Activated CD8-positive, alpha-beta T cell treated with anti-CD3 and anti-CD28 coated beads, Interleukin-2, amount 10 ng/mL, durations not matched to agents 7 days and 5 days (primary cell): ENCODE measurements around the gene WNT7A. TPM values are rescaled to one million over a fixed set of nuclear protein-coding genes. Genes with fewer than 3 reads are reported as not detected.

Experiments used
- ATAC-seq: fragments of 150-1000 bp; cut with Tn5 transposase; one replicate; pipeline ENCODE4 v1.10.0; 2021; ENCODE audit warnings: moderate library complexity
- CTCF ChIA-PET: fragments of 350-600 bp; sonication (Branson Sonifier 250); formaldehyde crosslinking; loops from one replicate; lab custom pipeline; 2021; ENCODE audit warnings: antibody characterized with exemption; lab: Charles Lee
- POLR2A ChIA-PET: fragments of 350-600 bp; sonication (Branson Sonifier 250); formaldehyde crosslinking; loops from one replicate; lab custom pipeline; 2021; ENCODE audit warnings: antibody characterized with exemption; lab: Charles Lee
- DNase-seq: peaks from one replicate; pipeline ENCODE4 v3.0.0-alpha.2; 2020
- H3K27ac Mint-ChIP-seq: one replicate; pipeline ENCODE4 v1.8.0; 2021; ENCODE audit warnings: mild to moderate bottlenecking, mixed read lengths
- H3K27me3 Mint-ChIP-seq: one replicate; pipeline ENCODE4 v1.8.0; 2021; ENCODE audit warnings: low read depth, mixed read lengths
- H3K36me3 Mint-ChIP-seq: one replicate; pipeline ENCODE4 v1.8.0; 2021; ENCODE audit warnings: low read depth, mixed read lengths
- H3K4me1 Mint-ChIP-seq: one replicate; pipeline ENCODE4 v1.8.0; 2021; ENCODE audit warnings: low read depth, mixed read lengths
- H3K4me3 Mint-ChIP-seq: one replicate; pipeline ENCODE4 v1.8.0; 2021; ENCODE audit warnings: mild to moderate bottlenecking, mixed read lengths
- H3K9me3 Mint-ChIP-seq: one replicate; pipeline ENCODE4 v1.8.0; 2022; ENCODE audit warnings: mixed read lengths; ENCODE audit not compliant: insufficient read depth
- total RNA-seq, 2 experiments: library from RNA; stranded (reverse); gene quantifications; one replicate each; pipeline ENCODE4 v1.2.3, GENCODE V29; 2021

The WNT7A gene
- total RNA-seq, 2 experiments from 2014 or later: not detected

DNA sequence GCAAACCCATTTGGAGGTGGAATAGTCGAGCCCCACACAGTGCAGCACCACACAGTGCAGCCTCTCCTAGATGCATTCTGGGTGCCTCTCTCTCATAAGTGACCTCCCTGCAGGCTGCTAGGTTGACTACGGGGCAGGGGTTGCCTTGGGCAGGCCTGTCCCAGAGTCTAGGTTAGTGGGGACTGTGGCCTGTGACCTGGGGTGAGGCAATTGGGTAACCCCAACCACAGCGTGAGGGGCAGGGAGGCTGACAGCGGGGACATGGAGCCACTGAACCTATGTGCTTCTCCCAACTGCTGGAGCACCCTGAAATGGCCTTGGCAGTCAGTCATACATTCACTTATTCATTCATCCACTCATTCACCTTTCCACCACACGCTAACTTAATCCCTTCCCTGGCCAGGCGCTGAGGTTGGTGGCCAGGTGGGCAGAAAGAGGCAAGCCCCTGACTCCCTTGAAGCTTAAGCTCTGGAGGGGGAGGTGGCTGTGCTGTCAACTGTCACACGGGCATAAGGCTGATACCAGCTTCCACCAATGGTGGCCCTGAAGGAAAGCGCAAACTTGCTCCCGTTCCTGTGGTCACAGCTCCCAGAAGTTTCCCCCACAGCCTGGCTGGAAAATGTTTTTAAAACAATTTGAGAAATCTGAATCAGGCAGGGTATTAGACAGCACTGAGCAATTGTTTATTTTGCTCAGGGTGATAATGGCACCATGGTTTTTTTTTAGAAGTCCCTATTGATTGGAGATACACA is 46.2 kb downstream of the WNT7A start:
- H3K4me1 Mint-ChIP-seq: no peaks in the 10 kb centered on the region
- CTCF ChIA-PET: interaction anchor here (1.4 kb wide), 1 partner anchor 176 kb away, joined by 3 read pairs; no protein-coding TSS in a partner anchor
- no peaks in the 10 kb centered on the region for H3K27me3 Mint-ChIP-seq
- ATAC-seq (no peak), DNase-seq (no peak)
- no peak overlapping the region for H3K27ac Mint-ChIP-seq
- no peaks in the 10 kb centered on the region for H3K36me3 Mint-ChIP-seq
- H3K9me3 Mint-ChIP-seq: no peaks in the 10 kb centered on the region
- H3K4me3 Mint-ChIP-seq: no peak overlapping the region
- POLR2A ChIA-PET: no interaction called here

DNA sequence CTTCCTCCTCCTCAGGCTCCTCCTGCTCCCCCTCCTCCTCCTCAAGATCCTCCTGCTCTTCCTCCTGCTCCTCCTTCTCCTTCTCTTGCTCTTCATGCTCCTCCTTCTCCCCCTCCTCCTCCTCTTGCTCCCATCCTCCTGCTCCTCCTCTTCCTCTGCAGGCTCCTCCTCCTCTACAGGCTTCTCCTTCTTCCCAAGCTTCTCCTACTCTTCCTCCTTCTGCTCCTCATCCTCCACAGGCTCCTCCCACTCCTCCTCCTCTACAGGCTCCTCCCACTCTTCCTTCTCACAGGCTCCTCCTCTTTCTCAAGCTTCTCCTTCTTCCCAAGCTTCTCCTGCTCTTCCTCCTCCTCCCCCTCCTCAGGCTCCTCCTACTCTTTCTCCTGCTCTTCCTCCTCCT is 47.7 kb downstream of the WNT7A start:
- DNase-seq (no peak), ATAC-seq (no peak)
- Mint-ChIP-seq H3K9me3 (no peaks in the 10 kb centered on the region), H3K4me3 (no peak overlapping the region), H3K4me1 (no peaks in the 10 kb centered on the region), H3K36me3 (no peaks in the 10 kb centered on the region), H3K27me3 (no peaks in the 10 kb centered on the region), H3K27ac (no peak overlapping the region)
- ChIA-PET CTCF (no interaction called here), POLR2A (no interaction called here)

DNA sequence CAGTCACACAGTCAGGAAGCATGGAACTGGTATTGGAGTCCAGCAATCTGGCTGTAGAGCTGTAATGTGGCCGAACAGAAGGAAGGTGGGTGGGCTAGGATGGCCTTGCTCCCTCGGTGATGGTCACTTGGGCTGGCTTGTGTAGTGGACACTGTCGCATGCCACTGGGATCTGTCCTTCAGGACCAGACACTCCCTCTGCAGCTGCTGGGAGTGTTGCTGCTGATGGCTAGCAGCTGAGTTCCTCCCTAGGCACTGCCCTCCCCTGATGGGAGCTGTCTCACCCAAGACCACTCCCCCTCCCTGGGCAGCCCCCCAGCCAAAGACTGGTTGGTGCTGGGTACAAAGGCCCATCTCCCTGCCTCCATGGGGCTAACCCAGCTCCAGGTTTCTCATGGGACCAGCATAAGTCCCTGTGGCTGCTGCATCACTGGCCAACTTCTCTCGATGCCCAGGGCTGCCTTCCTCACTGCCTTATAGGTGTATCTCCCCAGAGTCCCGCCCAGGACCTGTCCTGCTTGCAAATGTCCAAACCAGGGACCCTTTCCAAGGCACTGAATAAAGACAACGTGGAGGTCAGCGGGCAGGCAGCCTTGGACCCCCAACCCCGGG is 48.4 kb downstream of the WNT7A start:
- H3K27me3 Mint-ChIP-seq: no peaks in the 10 kb centered on the region
- no peak overlapping the region for H3K4me3 Mint-ChIP-seq
- ChIA-PET CTCF (no interaction called here), POLR2A (no interaction called here)
- no peaks in the 10 kb centered on the region for H3K9me3 Mint-ChIP-seq
- no peaks in the 10 kb centered on the region for H3K36me3 Mint-ChIP-seq
- ATAC-seq (no peak), DNase-seq (no peak)
- no peaks in the 10 kb centered on the region for H3K4me1 Mint-ChIP-seq
- no peak overlapping the region for H3K27ac Mint-ChIP-seq

DNA sequence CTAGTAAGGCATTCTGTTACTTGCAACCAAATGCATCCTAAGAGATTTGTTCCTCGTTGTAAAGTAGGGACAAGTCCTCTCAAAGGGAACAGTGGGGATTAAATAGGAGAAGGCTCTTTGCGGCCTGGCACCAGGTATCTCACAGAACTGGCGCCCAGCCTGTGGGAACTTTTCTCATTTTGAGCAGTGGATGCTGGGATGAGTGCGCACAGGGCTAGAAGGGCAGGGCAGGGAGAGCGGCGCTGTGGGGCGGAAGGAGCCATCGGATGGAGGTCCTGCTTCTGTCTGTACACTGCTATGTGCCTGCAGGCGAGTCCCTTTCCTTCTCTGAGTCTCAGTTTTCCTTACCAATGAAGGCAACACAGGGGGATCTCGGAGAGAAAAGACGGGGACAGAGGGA is 50.6 kb downstream of the WNT7A start:
- POLR2A ChIA-PET: no interaction called here
- H3K27me3 Mint-ChIP-seq: no peaks in the 10 kb centered on the region

DNA sequence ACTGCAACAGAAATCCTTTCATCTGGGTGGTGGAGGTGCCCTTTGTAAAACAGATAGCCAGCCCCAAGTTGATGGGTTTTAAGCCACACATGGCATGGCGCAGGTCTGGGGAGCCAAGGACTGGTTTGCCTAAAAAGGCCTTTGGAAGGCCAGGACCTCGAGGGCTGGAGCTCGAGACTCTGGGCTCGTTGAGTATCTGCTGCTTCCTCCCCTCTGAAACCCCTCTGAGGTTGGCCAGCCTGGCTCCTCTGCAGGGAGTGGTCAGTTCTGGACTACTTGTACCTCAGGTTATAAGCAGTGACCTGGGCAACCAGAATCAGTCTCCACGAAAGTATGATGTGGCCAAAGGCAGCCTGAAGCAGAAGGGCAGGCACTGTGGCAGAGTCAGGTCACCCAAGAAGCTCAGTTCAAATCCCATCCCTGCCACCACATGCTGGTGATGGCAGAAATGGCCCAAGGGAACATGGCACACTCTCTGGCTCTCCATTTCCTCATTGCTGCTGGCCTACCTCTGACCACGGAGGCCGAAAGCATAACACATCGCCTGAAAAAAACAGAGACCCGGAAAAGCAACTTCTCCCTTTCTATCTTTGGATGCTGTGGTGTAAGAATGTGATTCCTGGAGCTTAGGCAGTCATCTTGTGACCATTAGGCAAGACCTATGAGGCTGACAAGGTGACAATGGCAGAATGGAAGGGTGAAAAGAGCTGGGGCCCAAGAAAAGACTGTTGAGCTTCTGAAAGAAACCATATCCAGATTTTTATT is 51.2 kb downstream of the WNT7A start:
- no peaks in the 10 kb centered on the region for H3K4me1 Mint-ChIP-seq
- CTCF ChIA-PET: no interaction called here
- POLR2A ChIA-PET: no interaction called here

More for the DNA sequence above, 50.6 kb downstream of the WNT7A start:
- Mint-ChIP-seq H3K4me3 (no peak overlapping the region), H3K36me3 (no peaks in the 10 kb centered on the region), H3K27ac (no peak overlapping the region), H3K4me1 (no peaks in the 10 kb centered on the region), H3K9me3 (no peaks in the 10 kb centered on the region)
- CTCF ChIA-PET: no interaction called here
- DNase-seq (no peak), ATAC-seq (no peak)

DNA sequence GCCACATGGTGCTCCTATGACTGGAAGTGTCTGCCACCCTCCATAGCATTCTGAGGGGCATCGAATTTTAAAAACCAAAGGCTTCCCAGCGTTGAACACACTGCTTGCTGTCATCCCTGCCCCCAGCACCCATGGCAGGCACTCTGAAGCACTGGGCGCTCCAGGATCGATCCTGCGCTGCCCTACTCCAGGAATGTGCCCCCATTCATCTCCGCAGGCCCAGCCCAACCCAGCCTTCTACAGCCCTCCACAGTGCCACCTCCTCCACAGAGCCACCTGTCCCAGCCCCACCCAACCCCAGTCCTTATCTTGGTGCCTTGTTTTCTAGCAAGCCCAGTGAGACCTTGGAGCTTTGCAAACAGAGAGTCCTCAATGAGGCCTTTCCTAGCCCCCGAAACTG is 52.2 kb downstream of the WNT7A start:
- Mint-ChIP-seq H3K27ac (no peak overlapping the region), H3K4me3 (no peak overlapping the region), H3K27me3 (no peaks in the 10 kb centered on the region), H3K36me3 (no peaks in the 10 kb centered on the region), H3K9me3 (no peaks in the 10 kb centered on the region), H3K4me1 (no peaks in the 10 kb centered on the region)
- no peak for ATAC-seq
- CTCF ChIA-PET: no interaction called here
- no peak for DNase-seq
- POLR2A ChIA-PET: no interaction called here

More for the DNA sequence above, 51.2 kb downstream of the WNT7A start:
- no peak for ATAC-seq
- no peaks in the 10 kb centered on the region for H3K27me3 Mint-ChIP-seq
- H3K27ac Mint-ChIP-seq: no peak overlapping the region
- no peaks in the 10 kb centered on the region for H3K9me3 Mint-ChIP-seq
- DNase-seq: no peak
- no peaks in the 10 kb centered on the region for H3K36me3 Mint-ChIP-seq
- H3K4me3 Mint-ChIP-seq: no peak overlapping the region

DNA sequence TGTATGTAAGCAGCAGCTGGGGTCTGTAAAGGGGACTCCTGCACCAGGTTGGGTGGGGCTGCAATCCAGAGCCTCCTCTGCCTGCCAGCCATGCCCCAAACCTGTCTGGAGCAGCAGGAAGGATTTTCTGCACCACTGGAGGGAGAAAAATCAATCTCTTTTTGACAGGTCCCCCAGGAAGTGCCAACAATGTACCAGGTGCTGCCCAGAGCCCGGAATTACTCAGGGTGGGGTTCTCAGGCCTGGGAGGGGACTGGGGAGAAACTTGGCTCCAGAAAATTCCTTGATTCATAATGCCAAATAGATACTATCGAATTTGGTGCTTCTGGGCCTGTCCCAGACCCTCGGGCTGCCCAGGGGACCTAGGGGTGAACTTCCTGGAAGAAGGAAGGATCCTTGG is 52.6 kb downstream of the WNT7A start:
- ChIA-PET CTCF (no interaction called here), POLR2A (no interaction called here)
- Mint-ChIP-seq H3K36me3 (no peaks in the 10 kb centered on the region), H3K4me3 (no peak overlapping the region), H3K4me1 (no peaks in the 10 kb centered on the region), H3K27me3 (no peaks in the 10 kb centered on the region), H3K27ac (no peak overlapping the region), H3K9me3 (no peaks in the 10 kb centered on the region)
- DNase-seq: no peak
- no peak for ATAC-seq

DNA sequence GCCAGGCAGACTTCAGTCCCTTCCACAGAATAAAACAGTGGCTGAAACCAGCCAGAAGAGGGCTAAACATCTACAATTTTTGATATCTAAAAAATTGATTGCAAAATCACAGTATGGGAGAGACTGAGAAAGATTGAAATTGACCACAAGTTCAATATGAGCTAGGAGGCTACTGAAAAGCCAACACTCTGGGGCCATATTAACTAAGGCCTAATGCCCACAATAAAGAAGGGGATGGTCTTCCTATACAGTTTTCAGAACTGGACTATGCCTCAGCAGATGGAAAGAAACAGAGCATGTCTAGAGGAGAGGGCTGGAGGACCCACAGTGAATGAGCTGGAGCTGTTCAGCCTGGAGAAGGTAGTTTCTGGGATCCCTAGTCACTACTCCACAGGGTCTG is 53.2 kb downstream of the WNT7A start:
- CTCF ChIA-PET: no interaction called here
- Mint-ChIP-seq H3K27me3 (no peaks in the 10 kb centered on the region), H3K4me3 (no peak overlapping the region), H3K36me3 (no peaks in the 10 kb centered on the region), H3K9me3 (no peaks in the 10 kb centered on the region), H3K27ac (no peak overlapping the region), H3K4me1 (no peaks in the 10 kb centered on the region)
- DNase-seq (no peak), ATAC-seq (no peak)
- POLR2A ChIA-PET: no interaction called here

DNA sequence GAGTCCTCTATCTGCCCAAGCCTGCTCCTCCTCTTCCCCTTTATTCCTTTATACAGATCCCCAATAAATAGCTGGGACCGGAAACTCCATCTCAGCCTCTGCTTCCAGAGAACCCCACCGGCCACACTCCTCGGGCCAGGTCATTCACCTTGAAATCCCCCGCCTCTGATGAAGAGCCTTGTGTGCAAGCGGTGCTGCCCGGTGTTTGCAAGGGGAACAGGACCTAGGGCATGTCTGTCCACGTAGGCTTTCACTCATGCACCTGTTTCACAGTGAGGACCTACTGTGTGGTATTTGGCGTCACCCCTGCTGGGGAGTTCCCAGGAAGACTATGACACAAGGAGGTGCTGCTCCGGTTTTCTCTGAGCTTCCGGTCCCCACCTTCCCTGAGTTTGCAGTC is 54.0 kb downstream of the WNT7A start:
- ChIA-PET POLR2A (no interaction called here), CTCF (no interaction called here)
- Mint-ChIP-seq H3K27me3 (no peaks in the 10 kb centered on the region), H3K4me3 (no peak overlapping the region), H3K27ac (no peak overlapping the region), H3K36me3 (no peaks in the 10 kb centered on the region), H3K9me3 (no peaks in the 10 kb centered on the region), H3K4me1 (no peaks in the 10 kb centered on the region)
- no peak for ATAC-seq
- no peak for DNase-seq

DNA sequence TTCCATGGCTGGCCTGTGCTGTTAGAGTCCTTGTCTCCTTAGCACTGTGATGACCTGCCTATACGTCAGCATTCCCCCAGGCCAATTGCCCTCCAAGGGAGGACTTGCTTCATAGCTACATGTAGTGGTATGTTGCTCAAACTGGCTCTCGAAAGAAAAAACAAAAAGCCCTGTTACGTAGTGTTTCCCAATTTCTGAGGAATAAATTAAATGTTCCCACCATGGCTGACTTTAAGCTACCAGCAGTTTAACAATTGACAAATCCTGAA is 54.6 kb downstream of the WNT7A start:
- H3K36me3 Mint-ChIP-seq: no peaks in the 10 kb centered on the region
- H3K27ac Mint-ChIP-seq: no peak overlapping the region
- no peak overlapping the region for H3K4me3 Mint-ChIP-seq
- no peaks in the 10 kb centered on the region for H3K9me3 Mint-ChIP-seq
- ChIA-PET CTCF (no interaction called here), POLR2A (no interaction called here)
- H3K27me3 Mint-ChIP-seq: no peaks in the 10 kb centered on the region
- DNase-seq (no peak), ATAC-seq (no peak)
- no peaks in the 10 kb centered on the region for H3K4me1 Mint-ChIP-seq

DNA sequence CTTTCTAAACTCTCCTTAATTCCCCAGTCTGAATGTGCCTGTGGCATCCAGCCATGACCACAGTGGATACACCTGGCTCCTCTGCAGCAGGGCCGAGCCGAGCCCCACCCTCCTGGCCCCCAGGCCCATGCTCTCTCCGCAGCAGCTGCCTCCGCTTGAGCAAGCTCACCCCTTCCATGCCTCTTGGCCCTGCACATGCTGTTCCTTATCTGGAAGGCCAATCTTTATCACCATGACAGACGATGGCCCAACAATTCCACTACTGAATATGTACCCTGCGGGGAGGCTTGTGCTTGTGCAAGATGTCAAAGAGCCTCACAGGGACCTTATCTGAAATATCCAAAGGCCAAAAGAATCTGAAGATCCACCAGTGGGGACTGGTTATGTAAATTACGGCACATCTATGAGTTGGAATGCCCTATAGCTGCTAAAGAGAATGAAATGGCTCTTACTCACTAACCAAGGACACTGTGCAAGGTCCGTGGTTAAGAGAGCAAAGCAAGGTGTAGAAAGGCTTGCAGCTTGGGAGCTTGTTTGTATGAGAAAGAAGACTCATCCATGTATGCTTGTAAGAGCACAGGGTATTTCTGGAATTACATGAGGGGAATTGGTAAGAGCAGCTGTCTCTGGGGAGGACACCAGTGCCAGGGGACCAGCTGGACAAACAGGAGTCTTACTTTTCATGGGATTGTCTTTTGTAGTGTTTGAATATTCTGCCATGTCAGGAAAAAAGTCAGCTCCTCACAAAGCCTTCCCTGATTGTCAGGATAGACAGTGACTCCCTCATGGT is 55.2 kb downstream of the WNT7A start:
- Mint-ChIP-seq H3K27ac (no peak overlapping the region), H3K36me3 (no peaks in the 10 kb centered on the region), H3K4me3 (no peak overlapping the region), H3K9me3 (no peaks in the 10 kb centered on the region), H3K27me3 (no peaks in the 10 kb centered on the region), H3K4me1 (no peaks in the 10 kb centered on the region)
- no peak for DNase-seq
- ChIA-PET CTCF (no interaction called here), POLR2A (no interaction called here)
- no peak for ATAC-seq

DNA sequence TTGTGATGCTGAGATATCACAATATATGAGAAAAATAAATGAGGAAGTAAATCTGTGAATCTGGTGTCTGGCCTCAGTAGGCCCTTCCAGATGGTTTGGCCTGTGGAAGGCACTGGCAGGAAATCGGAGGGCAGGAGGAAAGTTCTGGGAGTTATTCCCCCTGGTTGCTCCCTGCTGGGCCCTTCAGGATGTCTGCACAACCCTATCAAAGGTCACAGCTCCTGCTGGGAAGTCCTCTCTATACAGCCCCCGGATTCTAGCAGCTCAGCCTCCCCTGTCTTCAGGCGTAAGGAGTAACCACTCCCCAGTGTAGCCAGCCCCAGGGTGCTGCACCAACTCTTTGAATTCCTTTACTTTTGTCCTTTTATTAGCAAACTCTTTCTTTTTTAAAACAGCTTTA is 56.2 kb downstream of the WNT7A start:
- H3K9me3 Mint-ChIP-seq: no peaks in the 10 kb centered on the region
- no peak overlapping the region for H3K27ac Mint-ChIP-seq
- no peak overlapping the region for H3K4me3 Mint-ChIP-seq
- H3K36me3 Mint-ChIP-seq: no peaks in the 10 kb centered on the region
- DNase-seq (no peak), ATAC-seq (no peak)
- H3K27me3 Mint-ChIP-seq: no peaks in the 10 kb centered on the region
- POLR2A ChIA-PET: no interaction called here
- CTCF ChIA-PET: no interaction called here
- no peaks in the 10 kb centered on the region for H3K4me1 Mint-ChIP-seq
